OCI-LY3 (cell line): ENCODE data around the gene CACNA1E.

Experiments used
- H2AFZ ChIP-seq: fragments of 200-600, 300-600 bp; shearing (Covaris generic); 2 replicates; pipeline ENCODE4 v1.6.0; 2014; ENCODE audit warnings: antibody characterized with exemption, low read depth, low read length
- H3K27ac ChIP-seq: fragments of 200-600, 300-600 bp; sonication (generic); 2 replicates; pipeline ENCODE4 v1.5.1; 2014; ENCODE audit warnings: mild to moderate bottlenecking, low read length, moderate library complexity, mixed read lengths
- H3K27me3 ChIP-seq: fragments of 200-600, 300-600 bp; sonication (generic); 2 replicates; pipeline ENCODE4 v1.6.1; 2014; ENCODE audit warnings: low read depth, low read length, mixed read lengths
- H3K36me3 ChIP-seq: fragments of 200-600, 300-600 bp; sonication (generic); replicated peaks from 2 replicates; pipeline ENCODE3; 2014; ENCODE audit warnings: low read depth, low read length, mixed read lengths
- H3K4me1 ChIP-seq: fragments of 300-600, 200-600 bp; sonication (generic); 2 replicates; pipeline ENCODE4 v1.6.1; 2014; ENCODE audit warnings: low read length, mixed read lengths
- H3K4me2 ChIP-seq: fragments of 200-600, 300-600 bp; sonication (generic); 2 replicates; pipeline ENCODE4 v1.6.1; 2014; ENCODE audit warnings: low read length, mixed read lengths
- H3K4me3 ChIP-seq: fragments of 300-600, 200-600 bp; sonication (generic); 2 replicates; pipeline ENCODE4 v1.5.1; 2014; ENCODE audit warnings: antibody characterized with exemption, mild to moderate bottlenecking, low read length, moderate library complexity
- H3K79me2 ChIP-seq: fragments of 300-600, 200-600 bp; shearing (Covaris generic); 2 replicates; pipeline ENCODE4 v1.6.1; 2014; ENCODE audit warnings: mild to moderate bottlenecking, low read length, mixed read lengths
- H3K9ac ChIP-seq: fragments of 300-600, 200-600 bp; shearing (Covaris generic); 2 replicates; pipeline ENCODE4 v1.6.0; 2014; ENCODE audit warnings: mild to moderate bottlenecking, low read length, moderate library complexity
- H3K9me3 ChIP-seq: fragments of 200-600, 300-600 bp; shearing (Covaris generic); 2 replicates; pipeline ENCODE4 v1.6.1; 2014; ENCODE audit warnings: low read length, mixed read lengths; ENCODE audit not compliant: insufficient read depth
- H4K20me1 ChIP-seq: fragments of 200-600, 300-600 bp; sonication (generic); 2 replicates; pipeline ENCODE4 v1.6.1; 2016; ENCODE audit warnings: low read length, mixed read lengths; ENCODE audit not compliant: insufficient read depth
- EZH2phosphoT487 ChIP-seq: fragments of 200-600 bp; shearing (Covaris generic); IDR thresholded peaks from 2 replicates; pipeline ENCODE4 v1.6.1; 2018; ENCODE audit warnings: antibody characterized with exemption, mixed run types, low read depth
- TF ChIP-seq, protein P1 (sequence below): fragments of 200-600, 300-600 bp; sonication (generic); IDR thresholded peaks from 2 replicates; pipeline ENCODE4 v1.5.1; 2014; ENCODE audit warnings: antibody characterized with exemption, low read length, low read depth

CACNA1E gene

DNA sequence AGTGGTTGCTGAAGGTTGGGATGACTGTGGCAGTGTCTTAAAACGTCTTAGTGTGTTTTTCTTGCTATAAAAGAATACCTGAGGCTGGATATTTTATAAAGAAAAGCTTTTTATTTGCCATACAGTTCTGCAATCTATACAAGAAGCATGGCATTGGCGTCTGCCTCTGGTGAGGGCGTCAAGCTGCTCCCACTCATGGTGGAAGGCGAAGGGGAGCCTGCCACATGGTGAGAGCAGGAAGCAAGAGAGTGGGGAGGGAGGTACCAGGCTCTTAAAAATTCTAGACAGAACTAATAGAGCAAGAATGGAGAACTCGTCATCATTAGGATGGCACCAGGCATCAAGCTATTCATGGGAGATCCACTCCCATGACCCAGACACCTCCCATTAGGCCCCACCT is 140.5 kb downstream of the CACNA1E start:
- no peak for TF ChIP-seq EZH2phosphoT487
- TF ChIP-seq, protein P1, sequence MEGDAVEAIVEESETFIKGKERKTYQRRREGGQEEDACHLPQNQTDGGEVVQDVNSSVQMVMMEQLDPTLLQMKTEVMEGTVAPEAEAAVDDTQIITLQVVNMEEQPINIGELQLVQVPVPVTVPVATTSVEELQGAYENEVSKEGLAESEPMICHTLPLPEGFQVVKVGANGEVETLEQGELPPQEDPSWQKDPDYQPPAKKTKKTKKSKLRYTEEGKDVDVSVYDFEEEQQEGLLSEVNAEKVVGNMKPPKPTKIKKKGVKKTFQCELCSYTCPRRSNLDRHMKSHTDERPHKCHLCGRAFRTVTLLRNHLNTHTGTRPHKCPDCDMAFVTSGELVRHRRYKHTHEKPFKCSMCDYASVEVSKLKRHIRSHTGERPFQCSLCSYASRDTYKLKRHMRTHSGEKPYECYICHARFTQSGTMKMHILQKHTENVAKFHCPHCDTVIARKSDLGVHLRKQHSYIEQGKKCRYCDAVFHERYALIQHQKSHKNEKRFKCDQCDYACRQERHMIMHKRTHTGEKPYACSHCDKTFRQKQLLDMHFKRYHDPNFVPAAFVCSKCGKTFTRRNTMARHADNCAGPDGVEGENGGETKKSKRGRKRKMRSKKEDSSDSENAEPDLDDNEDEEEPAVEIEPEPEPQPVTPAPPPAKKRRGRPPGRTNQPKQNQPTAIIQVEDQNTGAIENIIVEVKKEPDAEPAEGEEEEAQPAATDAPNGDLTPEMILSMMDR: no peak
- Histone ChIP-seq H3K4me1 (no peaks in the 10 kb centered on the region), H3K36me3 (no peaks in the 10 kb centered on the region), H3K27me3 (peaks cover 25% of the 10 kb centered on the region; the same call in 1 of the 2 replicates), H2AFZ (no peak overlapping the region), H3K9ac (no peak overlapping the region), H4K20me1 (no peaks in the 10 kb centered on the region), H3K27ac (no peak overlapping the region), H3K4me3 (no peak overlapping the region), H3K9me3 (no peaks in the 10 kb centered on the region), H3K79me2 (no peaks in the 10 kb centered on the region), H3K4me2 (no peak overlapping the region)

DNA sequence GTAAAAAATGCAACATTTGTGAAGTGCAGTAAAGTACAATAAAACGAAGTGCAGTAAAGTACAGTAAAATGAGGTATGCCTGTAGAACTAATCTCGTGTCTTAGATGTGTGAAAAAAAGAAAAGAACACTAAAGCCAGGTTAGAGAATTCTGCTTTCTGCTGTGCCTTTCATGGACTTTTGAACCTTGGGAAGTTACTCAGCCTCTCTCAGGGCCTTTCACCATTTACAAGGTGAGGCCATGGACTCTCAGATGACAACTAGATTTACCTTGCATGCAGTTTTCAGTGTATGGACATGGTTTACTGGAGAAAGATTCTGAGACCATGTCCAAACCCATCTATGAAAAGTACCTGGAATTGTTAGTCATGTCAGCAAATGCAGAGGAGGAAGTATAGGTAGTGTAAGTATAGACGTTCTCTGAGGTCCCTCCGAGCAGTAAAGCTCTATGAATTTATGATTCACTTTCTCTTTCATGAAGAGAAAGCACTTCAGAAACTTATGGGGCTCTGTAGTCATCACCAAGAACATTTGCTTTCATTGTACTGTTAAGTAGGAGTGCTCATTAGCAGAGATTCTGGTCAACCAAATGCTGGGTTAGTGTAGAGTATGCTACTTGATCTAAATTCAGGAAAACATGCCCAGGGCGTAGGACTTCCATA is 143.1 kb downstream of the CACNA1E start:
- Histone ChIP-seq H3K4me2 (no peak overlapping the region), H3K4me3 (no peak overlapping the region), H3K9me3 (no peaks in the 10 kb centered on the region), H3K27me3 (peaks cover 19% of the 10 kb centered on the region; the same call in 1 of the 2 replicates), H4K20me1 (no peaks in the 10 kb centered on the region), H3K79me2 (no peaks in the 10 kb centered on the region), H3K36me3 (no peaks in the 10 kb centered on the region), H3K27ac (no peak overlapping the region), H2AFZ (no peak overlapping the region), H3K4me1 (no peaks in the 10 kb centered on the region), H3K9ac (no peak overlapping the region)
- TF ChIP-seq, protein P1: no peak
- no peak for TF ChIP-seq EZH2phosphoT487

DNA sequence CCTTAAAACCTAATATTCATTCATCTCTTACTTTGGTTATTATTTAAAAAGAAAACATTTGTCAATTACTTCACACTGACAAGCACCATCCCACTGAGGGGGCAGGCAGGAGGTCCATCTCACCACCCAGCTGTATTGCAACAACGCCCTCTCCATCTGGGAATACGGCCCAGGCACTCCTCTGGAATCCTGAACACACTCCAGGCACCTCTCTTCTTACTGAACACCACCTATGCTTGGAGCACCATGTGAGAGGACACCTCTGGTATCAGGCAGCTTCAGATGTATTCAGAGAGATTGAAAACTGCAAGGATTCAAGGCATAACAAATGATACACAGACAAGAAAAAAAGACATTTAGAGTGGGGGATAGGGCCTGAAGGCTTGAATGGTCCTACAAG is 147.1 kb downstream of the CACNA1E start:
- Histone ChIP-seq H3K4me3 (no peak overlapping the region), H3K9me3 (no peaks in the 10 kb centered on the region), H3K36me3 (no peaks in the 10 kb centered on the region), H3K4me2 (no peak overlapping the region), H3K4me1 (no peaks in the 10 kb centered on the region), H4K20me1 (no peaks in the 10 kb centered on the region), H3K27me3 (peaks cover 26% of the 10 kb centered on the region), H3K9ac (no peak overlapping the region), H3K27ac (no peak overlapping the region), H2AFZ (no peak overlapping the region), H3K79me2 (no peaks in the 10 kb centered on the region)
- TF ChIP-seq EZH2phosphoT487: no peak
- TF ChIP-seq, protein P1: no peak

DNA sequence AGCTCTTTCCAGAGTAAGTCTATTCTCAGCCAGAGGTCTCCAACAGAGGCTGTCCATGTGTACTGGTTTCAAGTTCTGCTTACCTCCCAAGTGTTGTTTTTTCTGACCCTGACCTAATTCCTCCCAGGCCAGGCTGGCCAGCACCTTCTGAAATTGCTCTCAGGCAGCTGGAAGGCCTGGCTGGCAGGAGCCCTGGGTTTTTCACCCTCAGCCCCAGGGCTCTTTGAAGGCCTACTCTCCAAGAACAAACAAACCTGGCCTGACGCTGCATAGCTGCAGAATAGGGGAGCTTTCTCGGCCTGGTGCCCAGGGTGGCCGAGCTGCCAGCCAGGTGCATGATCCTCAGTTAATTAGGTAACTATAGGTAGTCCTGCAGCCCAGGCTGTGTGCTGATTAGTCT is 147.5 kb downstream of the CACNA1E start:
- Histone ChIP-seq H3K27me3 (peaks cover 22% of the 10 kb centered on the region), H3K4me3 (no peak overlapping the region), H3K79me2 (no peaks in the 10 kb centered on the region), H3K9me3 (no peaks in the 10 kb centered on the region), H4K20me1 (no peaks in the 10 kb centered on the region), H3K4me2 (no peak overlapping the region), H3K36me3 (no peaks in the 10 kb centered on the region), H3K27ac (no peak overlapping the region), H2AFZ (no peak overlapping the region), H3K4me1 (no peaks in the 10 kb centered on the region), H3K9ac (no peak overlapping the region)
- TF ChIP-seq EZH2phosphoT487: no peak
- TF ChIP-seq, protein P1: no peak
